H1 (cell line): ENCODE data around the gene ABHD10. TPM values are rescaled to one million over a fixed set of nuclear protein-coding genes. Genes with fewer than 3 reads are reported as not detected.

Experiments
- BACH1 ChIP-seq: IDR thresholded peaks from 2 replicates; pipeline ENCODE4 v1.6.1; 2012; ENCODE audit warnings: low read length, improper control_type of control experiment
- CBX5 ChIP-seq: fragments of 300-800, 300-1000 bp; sonication (generic); IDR thresholded peaks from 2 replicates; pipeline ENCODE4 v1.7.1; 2016; ENCODE audit warnings: antibody characterized with exemption, low read length, low read depth
- CBX8 ChIP-seq: fragments of 300-800, 300-1000 bp; sonication (generic); IDR thresholded peaks from 2 replicates; pipeline ENCODE4 v1.7.1; 2016; ENCODE audit warnings: low read depth, low read length, borderline replicate concordance
- CHD7 ChIP-seq: fragments of 300-600 bp; sonication (generic); IDR thresholded peaks from 2 replicates; pipeline ENCODE4 v1.7.1; 2012; ENCODE audit warnings: low read length, moderate library complexity, mild to moderate bottlenecking, inconsistent platforms; ENCODE audit not compliant: insufficient replicate concordance
- EGR1 ChIP-seq: IDR thresholded peaks from 2 replicates; pipeline ENCODE4 v1.6.1; 2011; ENCODE audit warnings: low read depth, low read length, borderline replicate concordance
- FOSL1 ChIP-seq: IDR thresholded peaks from 2 replicates; pipeline ENCODE4 v1.6.1; 2011; ENCODE audit warnings: mild to moderate bottlenecking, low read depth, low read length, moderate library complexity; ENCODE audit not compliant: insufficient read depth
- MAFK ChIP-seq: IDR thresholded peaks from 2 replicates; pipeline ENCODE4 v1.6.1; 2012; ENCODE audit warnings: low read depth, mild to moderate bottlenecking, improper control_type of control experiment, low read length
- NANOG ChIP-seq: IDR thresholded peaks from 2 replicates; pipeline ENCODE4 v1.6.1; 2011; ENCODE audit warnings: low read length, low read depth, mild to moderate bottlenecking, inconsistent platforms; ENCODE audit not compliant: insufficient read depth, poor library complexity, severe bottlenecking
- RXRA ChIP-seq: IDR thresholded peaks from 2 replicates; pipeline ENCODE4 v1.6.1; 2011; ENCODE audit warnings: low read depth, mild to moderate bottlenecking, low read length, moderate library complexity; ENCODE audit not compliant: insufficient read depth
- SP4 ChIP-seq: IDR thresholded peaks from 2 replicates; pipeline ENCODE4 v1.6.1; 2012; ENCODE audit warnings: low read length, inconsistent platforms
- TAF7 ChIP-seq: optimal IDR thresholded peaks from 2 replicates; pipeline ENCODE3; 2011; ENCODE audit warnings: low read depth, mild to moderate bottlenecking, inconsistent platforms, low read length, moderate library complexity, borderline replicate concordance
- TCF12 ChIP-seq: IDR thresholded peaks from 2 replicates; pipeline ENCODE4 v1.6.1; 2011; ENCODE audit warnings: low read depth, mild to moderate bottlenecking, low read length
- YY1 ChIP-seq: IDR thresholded peaks from 2 replicates; pipeline ENCODE4 v1.6.1; 2011; ENCODE audit warnings: low read depth, mild to moderate bottlenecking, low read length
- polyA plus RNA-seq, 7 experiments: library from polyadenylated mRNA; depleted of rRNA in 3 of 7; stranded (reverse) in 5 of 7; unstranded in 2 of 7; fragments of >200 nt in 5 of 7; fragments of 200-250 nt in 2 of 7; gene quantifications; 1 replicate in 5 of 7; 2 replicates in 1 of 7; 4 replicates in 1 of 7; pipeline versions ENCODE4 v1.2.1 to v1.2.3, GENCODE V29; 2011 to 2013; ENCODE audit warnings: missing spikeins in 2 of 7, mixed read lengths in 2 of 7
- total RNA-seq: library from RNA; stranded (reverse); fragmentation: NEBNext Ultra II Directional; extraction: Animal tissue kit (Norgen Biotek cat#: 25700); gene quantifications from 2 replicates; pipeline ENCODE4 v1.2.1, GENCODE V29; 2021

Gene ABHD10
- total and polyA plus RNA-seq, 2 of the 8 experiments (the other 6 are each of a cell fraction or from before 2014, with no cell fraction given), result 10.9 to 24.6 TPM

DNA sequence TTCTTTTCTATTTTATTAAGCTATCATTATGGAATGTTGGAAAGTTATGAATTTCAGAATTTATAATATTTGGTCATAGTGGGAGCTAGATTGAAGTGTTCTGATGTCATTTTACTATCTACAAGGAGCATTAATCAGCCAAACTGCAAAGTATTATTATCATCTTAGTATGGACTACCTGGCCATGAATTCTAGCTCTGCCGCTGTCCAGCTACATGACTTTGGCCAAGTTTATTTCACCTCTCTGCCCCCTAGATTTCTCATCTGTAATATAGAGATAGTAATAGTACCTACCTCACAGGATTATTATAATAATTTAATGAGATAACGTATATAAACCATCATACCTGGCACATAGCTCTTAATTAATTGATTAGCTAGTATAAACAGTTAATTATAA, 27.8 kb upstream of the ABHD10 start (continued):
- TF ChIP-seq CHD7, result no peak
- TF ChIP-seq CBX8, result no peak
- TF ChIP-seq YY1, result no peak
- no peak for TF ChIP-seq NANOG
- TF ChIP-seq SP4, result no peak
- no peak for TF ChIP-seq BACH1
- no peak for TF ChIP-seq FOSL1
- no peak for TF ChIP-seq TCF12
- no peak for TF ChIP-seq MAFK
- TF ChIP-seq EGR1, result no peak
- no peak for TF ChIP-seq CBX5
- no peak for TF ChIP-seq TAF7
- TF ChIP-seq RXRA, result no peak
